ENCODE data around the gene TSPYL2.

Gene TSPYL2

DNA sequence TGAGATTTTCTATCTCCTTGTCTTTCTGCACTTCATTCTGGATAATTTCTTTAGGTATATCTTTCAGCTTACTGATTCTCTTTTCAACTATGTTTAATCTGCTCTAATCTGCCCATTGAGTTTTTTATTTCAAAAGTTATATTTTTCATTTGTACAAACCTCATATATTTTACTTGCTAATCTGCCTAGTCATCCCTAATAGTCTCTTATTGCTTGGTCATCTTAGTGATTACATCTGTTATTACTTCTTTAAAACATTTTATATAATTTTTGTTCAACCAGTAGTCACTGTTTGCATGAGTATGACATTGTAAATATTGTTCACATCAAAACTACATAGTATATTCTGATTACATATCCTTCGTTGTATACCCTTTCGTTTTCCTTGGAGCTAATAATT is 44.2 kb downstream of the TSPYL2 start:
- no peak for DNase-seq

DNA sequence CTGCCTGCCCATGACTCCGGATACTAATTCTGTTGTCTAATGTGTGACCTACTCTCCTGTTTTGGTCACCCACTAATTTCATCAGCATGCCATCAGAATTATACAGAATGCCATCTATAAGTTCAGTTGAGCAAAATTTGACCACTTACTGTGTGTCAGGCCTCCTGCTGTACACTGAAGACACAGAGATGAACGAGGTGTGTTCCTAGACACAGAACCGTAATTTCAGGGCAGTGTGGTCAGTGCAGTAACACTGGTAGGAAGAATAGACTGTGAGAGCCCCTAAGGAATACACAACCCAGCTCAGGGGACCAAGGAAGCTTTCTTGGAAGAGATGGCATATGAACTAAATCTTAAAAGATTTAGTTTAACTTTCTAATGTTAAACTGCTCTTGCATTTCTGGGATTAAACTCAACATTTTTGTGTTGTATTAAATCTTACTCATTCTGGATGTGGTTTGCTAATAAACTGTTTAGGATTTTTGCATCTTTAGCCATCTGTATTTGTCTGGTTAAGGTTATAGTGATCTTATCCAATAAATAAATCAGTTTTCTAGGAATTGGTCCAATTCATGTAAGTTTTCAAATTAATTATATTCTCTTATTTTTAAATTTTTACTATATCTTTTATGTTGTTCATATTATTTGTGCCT is 46.1 kb downstream of the TSPYL2 start:
- no peak for DNase-seq

DNA sequence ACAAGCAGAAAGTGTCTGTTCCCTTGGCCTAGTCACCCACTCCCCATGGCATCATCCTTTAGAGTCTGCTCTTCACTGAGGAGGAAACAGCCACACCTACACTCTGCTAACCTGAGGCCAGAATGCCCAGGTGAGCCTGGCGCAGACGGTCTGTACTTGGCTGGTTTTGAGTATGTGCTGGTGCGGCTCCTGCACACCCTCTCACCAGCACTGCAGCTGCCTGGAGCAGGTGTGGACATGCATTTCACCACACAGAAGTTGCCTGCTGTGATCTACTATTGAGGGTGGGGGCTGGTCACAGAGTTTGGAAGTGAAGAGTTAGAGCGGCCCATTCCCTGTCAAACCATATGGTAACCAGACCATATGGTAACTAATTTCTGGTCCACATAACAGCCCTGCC is 51.2 kb downstream of the TSPYL2 start:
- no peak for DNase-seq

DNA sequence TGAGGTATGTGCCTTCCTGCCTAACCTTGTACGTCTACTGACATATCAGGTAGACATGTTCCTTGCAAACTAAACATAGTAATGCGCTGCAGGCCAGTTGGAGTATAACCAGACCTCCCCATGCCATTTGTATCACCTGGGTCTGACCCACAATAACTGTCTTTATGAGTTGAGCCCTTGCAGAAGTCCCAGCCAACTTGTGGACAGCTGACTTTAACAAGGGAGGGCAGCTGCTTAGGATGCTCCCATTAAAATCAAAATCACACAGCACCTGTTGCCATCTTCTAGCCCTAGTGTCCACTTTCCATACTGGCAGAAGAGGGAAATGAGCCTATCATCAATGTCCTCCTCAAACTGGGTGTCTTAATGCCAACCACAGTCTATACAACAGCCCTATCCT is 53.4 kb downstream of the TSPYL2 start:
- no peak for DNase-seq
